Measurements from ENCODE around the gene SPDYE18.
"Not testable (repeated sequence)": the region's sequence is repeated elsewhere in the genome, so short reads cannot be mapped to it uniquely, and the experiment has no call there.

The SPDYE18 gene

DNA sequence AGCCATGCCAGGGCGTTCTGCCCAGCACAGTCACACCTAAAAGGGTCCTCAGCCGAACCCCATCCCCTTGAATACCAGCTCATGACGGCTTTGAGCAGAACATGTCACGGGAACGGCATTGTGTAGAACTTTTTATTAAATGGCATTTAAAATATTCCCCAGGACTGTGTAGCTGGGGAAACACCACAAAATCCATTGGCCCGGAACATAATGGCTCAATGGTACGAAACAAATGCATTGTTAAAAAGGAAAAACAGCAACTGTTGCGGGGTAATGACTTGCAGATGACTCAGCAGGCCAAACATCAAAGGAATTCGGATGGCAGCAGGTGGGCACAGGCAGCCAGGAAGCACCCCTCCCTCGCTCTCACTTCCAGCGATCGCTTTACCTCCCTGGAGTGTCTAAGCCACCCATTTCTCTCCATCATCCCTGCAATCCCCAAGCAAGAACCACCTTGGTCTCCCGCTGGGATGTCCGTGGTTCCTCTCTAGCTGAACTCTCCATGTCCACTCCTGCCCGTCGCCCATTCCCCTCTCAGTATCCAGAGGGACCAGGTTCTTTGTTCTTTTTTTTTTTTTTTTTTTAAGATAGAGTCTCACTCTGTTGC is 52.2 kb downstream of the SPDYE18 start:
- peak; percentile 94 for DNase-seq
- in situ Hi-C loops (cut with HindIII; ENCODE audit: low pct_ligation_motif_present, low pct_unique_long_range_greater_than_20kb, low sequenced_read_pairs) = not testable (repeated sequence)

DNA sequence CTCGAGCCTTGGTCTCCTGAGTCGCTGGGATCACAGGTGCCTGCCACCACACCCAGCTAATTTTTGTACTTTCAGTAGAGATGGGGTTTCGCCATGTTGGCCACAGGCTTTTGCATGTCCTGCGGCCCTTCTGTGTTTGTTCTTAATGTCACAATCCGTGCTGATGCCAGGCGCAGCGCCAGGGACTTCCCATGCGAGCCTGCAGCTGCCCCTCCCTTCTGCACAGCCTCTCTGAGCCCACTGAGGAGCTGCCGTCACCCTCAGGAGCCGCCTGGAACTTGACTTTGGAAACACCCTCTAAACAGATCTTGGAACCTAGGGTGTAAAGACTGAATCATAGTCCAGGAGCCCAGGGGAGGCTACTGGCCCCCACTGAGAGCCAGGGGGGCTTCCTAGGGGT is 54.4 kb downstream of the SPDYE18 start:
- peak; percentile 82 for DNase-seq

DNA sequence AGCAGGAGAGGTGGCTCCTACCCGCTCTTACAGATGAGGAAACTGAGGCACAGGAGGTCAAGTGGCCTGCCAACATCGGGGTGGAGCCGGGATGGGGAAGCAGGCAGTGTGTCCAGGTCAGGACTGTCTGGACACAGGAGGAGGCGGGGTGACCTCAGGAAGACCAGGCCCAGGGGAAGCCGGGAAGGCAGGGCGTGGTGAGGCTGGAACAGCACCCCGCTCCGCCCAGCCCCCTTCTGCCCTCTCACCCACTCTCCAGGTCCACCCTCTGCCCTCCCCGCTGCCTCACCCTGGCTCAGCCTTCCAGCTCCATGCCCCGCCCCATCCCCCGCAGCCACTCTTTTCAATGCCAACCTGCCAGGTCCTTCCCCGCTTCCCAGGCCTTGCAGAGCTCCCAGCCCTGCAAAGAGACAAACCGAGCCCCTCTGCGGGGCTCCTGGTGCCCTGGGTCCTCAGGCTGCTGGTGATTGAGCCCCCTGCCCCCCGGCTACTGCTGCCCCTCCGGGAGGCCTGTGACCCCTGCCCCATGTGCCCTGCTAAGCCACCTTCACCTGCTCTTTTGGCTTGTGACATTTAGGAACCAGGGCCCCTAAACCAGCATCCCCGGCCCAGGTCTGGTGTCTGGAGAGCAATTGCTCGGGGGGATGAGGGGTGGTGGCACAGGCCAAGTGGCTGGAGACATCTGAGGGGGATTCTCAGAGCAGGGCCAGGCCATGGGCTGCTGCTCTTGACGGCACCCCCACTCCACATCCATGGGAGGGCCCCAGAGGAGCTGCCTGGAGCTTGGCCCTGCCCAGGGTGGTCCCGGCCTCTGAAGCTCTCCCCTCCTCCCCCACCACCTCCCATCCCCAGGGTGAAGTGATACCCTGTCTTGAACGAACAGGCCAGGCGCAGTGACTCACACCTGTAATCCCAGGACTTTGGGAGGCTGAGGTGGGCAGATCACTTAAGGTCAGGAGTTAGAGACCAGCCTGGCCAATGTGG is 55.9 kb downstream of the SPDYE18 start:
- in situ Hi-C loops (cut with HindIII; ENCODE audit: low pct_ligation_motif_present, low pct_unique_long_range_greater_than_20kb, low sequenced_read_pairs); DNase-seq: not testable (repeated sequence)

More for the DNA sequence above, 54.4 kb downstream of the SPDYE18 start:
- in situ Hi-C loops (cut with HindIII; ENCODE audit: low pct_ligation_motif_present, low pct_unique_long_range_greater_than_20kb, low sequenced_read_pairs) = not testable (repeated sequence)

DNA sequence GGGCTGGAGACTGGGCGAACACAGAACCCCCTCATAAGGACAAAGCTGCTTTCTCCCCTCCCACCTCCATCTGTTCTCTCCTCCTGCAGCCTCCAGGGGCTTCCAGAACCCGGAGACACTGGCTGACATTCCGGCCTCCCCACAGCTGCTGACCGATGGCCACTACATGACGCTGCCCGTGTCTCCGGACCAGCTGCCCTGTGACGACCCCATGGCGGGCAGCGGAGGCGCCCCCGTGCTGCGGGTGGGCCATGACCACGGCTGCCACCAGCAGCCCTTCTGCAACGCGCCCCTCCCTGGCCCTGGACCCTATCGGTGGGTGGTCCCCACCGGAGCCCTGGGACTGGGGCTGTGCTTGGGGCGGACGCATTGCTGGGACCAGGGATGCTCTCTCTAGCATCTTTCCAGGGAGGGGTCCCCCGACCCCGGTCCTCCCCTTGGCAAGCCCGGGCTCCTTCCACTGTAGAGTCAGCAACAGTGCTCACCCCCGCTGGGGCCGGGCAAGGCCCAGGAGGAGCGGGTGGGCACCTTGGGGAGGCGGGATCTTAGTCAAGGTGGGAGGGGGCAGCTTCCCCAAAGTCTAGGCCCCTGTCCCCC is 56.8 kb downstream of the SPDYE18 start:
- DNase-seq; in situ Hi-C loops (cut with HindIII; ENCODE audit: low pct_ligation_motif_present, low pct_unique_long_range_greater_than_20kb, low sequenced_read_pairs): not testable (repeated sequence)

DNA sequence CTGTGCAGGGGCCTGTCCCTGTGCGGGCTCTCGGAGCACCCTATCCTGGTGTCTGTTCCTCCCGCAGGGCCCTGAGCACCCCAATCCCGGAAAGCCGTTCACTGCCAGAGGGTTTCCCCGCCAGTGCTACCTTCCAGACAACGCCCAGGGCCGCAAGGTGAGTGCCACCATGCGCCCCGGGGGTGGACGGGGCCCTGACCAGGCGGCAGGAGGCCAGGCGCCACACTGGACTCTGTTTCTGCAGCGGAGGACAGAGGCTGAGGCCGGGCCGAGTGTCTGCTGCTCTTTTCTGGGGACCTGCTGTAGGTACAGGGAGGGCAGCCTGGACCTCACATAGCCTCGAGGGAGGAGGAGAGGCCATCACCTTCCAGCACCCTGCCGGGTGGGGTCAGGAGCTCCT is 58.2 kb downstream of the SPDYE18 start:
- DNase-seq; in situ Hi-C loops (cut with HindIII; ENCODE audit: low pct_ligation_motif_present, low pct_unique_long_range_greater_than_20kb, low sequenced_read_pairs): not testable (repeated sequence)

DNA sequence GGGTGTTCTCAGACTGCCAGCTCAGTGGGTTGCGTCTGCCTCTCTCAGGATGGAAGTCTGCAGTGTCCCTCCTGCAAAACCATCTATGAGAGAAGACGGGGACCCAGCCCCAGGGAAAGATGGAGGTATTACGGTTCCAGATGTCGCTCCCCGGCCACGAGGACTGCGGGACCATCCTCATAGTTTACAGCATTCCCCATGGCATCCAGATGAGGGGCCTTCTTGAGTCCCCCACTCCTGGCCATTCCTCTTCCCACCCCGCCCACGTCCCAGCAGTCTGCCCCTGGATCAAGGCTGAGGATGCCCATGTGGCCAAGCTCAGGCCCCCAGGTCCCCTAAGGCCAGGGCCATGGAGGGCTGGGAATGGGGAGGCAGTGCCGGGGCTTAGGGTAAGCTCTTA is 59.1 kb downstream of the SPDYE18 start:
- in situ Hi-C loops (cut with HindIII; ENCODE audit: low pct_ligation_motif_present, low pct_unique_long_range_greater_than_20kb, low sequenced_read_pairs); DNase-seq: not testable (repeated sequence)

DNA sequence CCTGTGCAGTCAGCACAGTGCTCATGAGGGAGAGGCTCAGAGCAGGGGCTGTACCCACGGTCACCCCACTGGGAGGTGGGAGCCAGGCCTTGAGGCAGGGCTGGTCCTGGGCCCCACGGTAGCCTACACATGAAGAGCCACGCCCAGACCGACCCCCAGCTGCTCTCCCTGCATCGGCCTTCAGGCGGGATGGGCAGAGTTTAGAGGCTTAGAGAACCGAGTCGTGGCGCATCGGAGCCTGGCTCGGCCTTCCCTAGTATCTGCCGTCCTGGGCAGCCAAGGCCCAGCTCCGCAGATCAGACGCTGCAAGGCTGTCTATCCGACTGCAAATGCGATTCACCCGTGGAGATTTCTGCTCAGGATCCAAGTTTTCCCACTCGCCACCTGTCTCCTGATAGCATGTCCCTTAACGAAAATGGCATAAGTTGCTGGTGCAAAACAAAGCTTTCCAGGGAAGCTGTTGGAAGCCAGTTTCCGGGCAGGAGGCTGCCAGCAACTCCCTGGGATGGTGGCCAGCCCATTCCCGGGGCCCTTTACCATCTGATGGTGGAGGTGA is 59.6 kb downstream of the SPDYE18 start:
- DNase-seq; in situ Hi-C loops (cut with HindIII; ENCODE audit: low pct_ligation_motif_present, low pct_unique_long_range_greater_than_20kb, low sequenced_read_pairs): not testable (repeated sequence)

DNA sequence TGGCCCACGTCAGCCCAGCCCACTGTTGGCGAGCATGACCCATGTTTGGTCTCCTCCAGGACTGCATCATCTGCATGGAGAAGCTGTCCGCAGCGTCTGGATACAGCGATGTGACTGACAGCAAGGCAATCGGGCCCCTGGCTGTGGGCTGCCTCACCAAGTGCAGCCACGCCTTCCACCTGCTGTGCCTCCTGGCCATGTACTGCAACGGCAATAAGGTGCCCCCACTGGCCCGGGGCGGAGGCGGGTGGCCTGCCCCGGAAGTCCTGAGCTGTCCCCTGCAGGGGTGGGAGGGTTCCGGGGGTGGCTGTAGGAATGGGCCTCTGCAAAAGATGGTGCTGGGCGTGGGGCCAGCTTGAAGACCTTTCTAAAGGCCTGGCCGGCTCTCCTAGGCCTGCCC is 60.3 kb downstream of the SPDYE18 start:
- in situ Hi-C loops (cut with HindIII; ENCODE audit: low pct_ligation_motif_present, low pct_unique_long_range_greater_than_20kb, low sequenced_read_pairs); DNase-seq: not testable (repeated sequence)
